Activated naive CD8-positive, alpha-beta T cell treated with anti-CD3 and anti-CD28 coated beads, Interleukin-2, amount 50 U/mL, for 16 hours (primary cell): ENCODE measurements around the gene MARCKS.
"Not testable (repeated sequence)": the region's sequence is repeated elsewhere in the genome, so short reads cannot be mapped to it uniquely, and the experiment has no call there.

Experiments used
- DNase-seq: peaks from one replicate; pipeline ENCODE4 v3.0.0-alpha.2; 2020; ENCODE audit warnings: low read depth, low spot score

Gene MARCKS

GRCh38 chr6:113884011-113884410 lies 26.9 kb downstream of the MARCKS start:
- no peak for DNase-seq

GRCh38 chr6:113886512-113886911 lies 29.4 kb downstream of the MARCKS start:
- no peak for DNase-seq

GRCh38 chr6:113888493-113888892 lies 31.3 kb downstream of the MARCKS start:
- DNase-seq = no peak

GRCh38 chr6:113888956-113889630 lies 31.9 kb downstream of the MARCKS start:
- DNase-seq = no peak

- no peak for DNase-seq
Measured at GRCh38 chr6:113893451-113893850, 36.3 kb downstream of the MARCKS start.

GRCh38 chr6:113893866-113894265 lies 36.7 kb downstream of the MARCKS start:
- DNase-seq = no peak

GRCh38 chr6:113894712-113895674 lies 37.8 kb downstream of the MARCKS start:
- DNase-seq = no peak

GRCh38 chr6:113901482-113901881 lies 44.3 kb downstream of the MARCKS start:
- DNase-seq = no peak

- no peak for DNase-seq
Measured at GRCh38 chr6:113903666-113904330, 46.7 kb downstream of the MARCKS start.

GRCh38 chr6:113907102-113907815 lies 50.1 kb downstream of the MARCKS start:
- no peak for DNase-seq

- DNase-seq = no peak
Measured at GRCh38 chr6:113908801-113909200, 51.7 kb downstream of the MARCKS start.

GRCh38 chr6:113909224-113909856 lies 52.2 kb downstream of the MARCKS start:
- DNase-seq = no peak

GRCh38 chr6:113910285-113910684 lies 53.1 kb downstream of the MARCKS start:
- DNase-seq = not testable (repeated sequence)
